ENCODE data around the gene DOCK1.

Gene DOCK1

DNA sequence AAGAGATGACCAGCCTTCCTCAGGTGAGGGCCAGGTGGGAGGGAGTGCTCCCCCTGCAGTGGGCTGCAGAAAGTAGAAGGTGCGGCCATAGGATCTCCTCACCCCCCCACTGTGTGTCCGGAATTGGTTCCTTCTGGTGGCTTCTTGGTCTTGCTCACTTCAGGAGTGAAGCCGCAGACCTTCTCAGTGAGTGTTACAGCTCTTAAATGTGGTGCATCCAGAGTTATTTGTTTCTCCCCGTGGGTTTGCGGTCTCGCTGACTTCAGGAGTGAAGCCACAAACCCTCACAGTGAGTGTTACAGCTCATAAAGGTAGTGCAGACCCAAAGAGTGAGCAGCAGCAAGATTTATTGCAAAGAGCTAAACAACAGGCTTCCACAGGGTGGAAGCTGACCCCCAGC is 553.6 kb downstream of the DOCK1 start:
- no peak for DNase-seq (ENCODE audit: low read depth in 2 of 2)

DNA sequence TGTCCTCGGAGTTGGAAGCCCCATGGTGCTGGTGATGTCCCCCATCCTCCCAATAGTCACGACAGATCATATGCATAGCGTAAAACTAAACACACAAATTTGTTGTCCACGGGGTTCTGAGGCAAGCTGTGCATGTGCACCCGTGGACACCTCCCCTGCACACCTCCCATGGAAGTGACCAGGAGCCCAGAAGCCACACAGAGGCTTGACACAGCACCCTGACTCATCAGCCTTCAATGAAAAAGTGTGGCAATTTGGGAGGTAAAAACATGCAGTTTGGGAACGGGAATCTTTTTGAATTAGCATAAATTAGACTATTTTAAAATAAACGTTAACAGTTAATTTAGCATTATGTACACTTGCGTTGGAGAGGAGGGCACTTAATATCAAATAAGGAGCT is 554.7 kb downstream of the DOCK1 start:
- DNase-seq (ENCODE audit: low read depth in 2 of 2): no peak

DNA sequence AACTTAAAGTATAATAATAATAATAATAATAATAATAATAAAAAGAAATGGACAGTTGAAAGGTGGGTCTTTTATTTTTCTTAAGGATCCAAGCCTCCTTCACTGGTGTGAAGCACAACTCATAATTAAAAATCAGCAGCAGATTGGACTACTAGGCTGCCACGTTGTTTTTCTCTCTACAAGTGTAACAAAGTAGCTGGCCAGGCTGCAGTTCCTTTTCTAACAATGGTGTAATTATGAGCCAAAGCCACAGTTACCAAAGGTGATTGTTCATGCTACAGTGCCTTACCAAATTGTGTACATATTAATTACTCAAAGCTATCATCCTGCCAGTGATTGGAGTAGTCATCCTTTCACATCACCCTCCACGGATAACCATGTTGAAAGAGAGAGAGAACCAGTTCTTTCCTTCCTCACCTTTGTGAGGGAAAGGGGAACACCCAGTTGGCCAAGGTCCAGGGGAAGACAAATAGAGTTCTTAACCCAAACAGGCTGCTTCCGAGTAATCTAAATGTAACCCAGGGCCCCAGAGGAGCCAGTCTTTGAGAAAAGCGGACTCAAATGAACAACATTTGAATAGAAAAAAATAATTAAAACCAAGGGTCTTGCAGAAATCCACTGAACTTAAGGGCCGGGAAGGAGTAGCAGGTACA is 557.5 kb downstream of the DOCK1 start:
- DNase-seq (ENCODE audit: low read depth in 2 of 2): no peak

DNA sequence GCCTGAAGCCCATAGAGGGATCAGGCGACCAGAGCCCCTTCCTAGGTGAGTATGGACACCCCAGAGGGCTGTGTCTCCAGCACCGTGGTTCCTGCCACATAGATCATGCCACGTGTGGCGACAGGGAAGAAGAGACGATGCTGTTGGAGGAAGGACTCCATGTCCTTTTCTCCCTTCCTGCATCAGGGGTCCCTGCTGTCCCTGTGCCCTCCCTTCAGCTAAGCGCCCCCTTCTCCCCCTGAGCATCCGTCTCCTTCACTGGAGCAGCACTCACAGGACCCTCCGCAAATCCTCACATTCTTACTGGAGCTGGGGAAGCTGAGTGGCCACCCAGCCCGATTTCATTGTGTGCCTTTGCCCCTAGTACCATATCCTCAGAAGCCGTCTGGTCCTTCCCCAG is 558.3 kb downstream of the DOCK1 start:
- no peak for DNase-seq (ENCODE audit: low read depth in 2 of 2)

DNA sequence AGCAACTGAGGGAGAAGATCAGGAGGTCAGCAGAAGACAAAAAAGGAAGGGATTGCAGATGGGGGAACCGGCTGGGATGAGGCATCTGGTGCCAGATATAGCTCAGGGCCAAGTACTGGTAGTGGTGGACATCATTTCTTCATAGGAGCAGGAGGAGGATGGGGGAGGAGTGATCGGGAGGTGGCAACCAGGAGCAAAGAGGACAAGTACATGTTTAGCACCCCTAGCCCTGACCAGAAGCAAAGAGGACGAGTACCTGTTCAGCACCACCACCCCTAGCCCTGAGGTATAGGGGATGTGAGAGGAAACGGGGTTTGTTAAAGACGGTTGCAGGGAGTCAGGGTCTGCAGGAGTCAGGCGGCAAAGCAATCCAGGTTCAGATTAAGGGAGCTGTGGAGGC is 559.3 kb downstream of the DOCK1 start:
- DNase-seq (ENCODE audit: low read depth in 2 of 2): no peak

DNA sequence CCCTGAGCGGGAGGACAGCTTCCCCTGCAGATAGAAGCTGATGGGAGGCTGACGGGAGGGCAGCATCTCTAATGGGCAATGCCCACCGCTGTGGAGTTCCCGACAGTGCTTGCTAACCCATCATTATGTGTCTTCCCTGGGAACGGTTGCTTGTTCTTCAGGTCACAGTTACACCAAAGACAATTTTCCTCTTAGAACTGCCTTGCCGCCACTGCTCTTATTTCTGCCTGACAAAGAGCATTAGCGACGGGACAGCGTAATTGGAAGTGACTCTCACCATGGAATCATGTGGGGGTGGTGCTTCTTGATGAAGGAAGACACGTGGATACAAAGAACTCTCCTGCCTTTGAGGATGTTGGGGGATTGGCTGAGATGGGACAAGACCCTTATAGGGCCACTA is 562.6 kb downstream of the DOCK1 start:
- DNase-seq (ENCODE audit: low read depth in 2 of 2): no peak

DNA sequence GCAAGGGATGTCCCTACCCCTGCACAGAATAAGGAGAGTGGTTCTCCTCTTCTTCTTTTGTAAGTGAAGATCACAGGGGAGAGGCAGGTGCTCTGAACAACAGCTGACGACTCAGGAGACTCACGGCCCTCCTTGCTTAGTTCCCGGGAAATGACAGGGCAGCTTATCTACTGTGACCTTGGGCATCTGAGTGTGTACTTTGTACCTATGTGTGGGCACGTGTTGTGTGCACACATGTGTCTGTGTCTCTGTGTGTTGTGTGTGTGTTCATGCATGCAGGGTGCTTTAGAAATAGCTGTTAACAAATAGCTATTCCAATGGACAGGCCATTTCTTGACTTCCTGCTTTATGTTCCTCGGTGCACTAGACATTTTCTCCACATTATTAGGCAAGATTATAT is 563.4 kb downstream of the DOCK1 start:
- DNase-seq (ENCODE audit: low read depth in 2 of 2): no peak

DNA sequence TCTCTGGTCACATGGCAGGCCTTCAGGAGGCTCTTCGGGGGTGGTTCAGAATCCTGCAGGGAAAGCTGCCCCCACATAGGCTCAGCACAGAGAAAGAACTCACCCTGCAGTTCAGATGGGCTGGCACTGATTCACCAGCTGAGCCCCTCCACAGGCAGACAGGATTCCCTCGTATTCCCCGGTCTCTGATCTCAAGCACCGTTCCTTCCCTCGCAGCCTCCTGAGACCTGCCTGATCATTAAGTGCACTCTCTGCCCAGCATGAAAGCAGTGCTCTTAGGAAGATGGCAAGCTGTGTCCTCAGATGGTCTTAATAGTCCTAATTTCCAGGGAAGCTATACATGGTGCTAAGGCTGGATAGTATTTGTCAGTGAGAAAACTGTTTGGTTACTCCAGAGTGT is 565.7 kb downstream of the DOCK1 start:
- DNase-seq (ENCODE audit: low read depth in 2 of 2): no peak

DNA sequence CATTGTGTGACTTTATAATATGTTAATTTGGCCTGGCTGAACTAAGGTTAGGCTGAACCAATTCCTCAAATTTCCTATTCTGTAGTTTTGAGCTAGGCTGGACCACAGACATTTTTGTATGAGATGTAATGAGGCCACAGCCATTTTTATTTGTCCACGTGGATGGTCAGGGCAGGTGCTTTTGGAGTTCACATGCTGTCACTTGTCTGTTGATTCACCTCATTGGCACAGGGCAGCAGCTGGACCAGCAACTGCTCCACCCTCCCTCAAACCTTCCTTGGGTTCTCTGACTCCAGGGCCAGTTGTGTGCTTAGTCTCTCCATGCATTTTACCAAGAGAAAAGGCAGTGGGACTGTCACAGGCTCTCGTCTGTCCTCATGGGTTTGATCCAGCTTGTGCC is 567.7 kb downstream of the DOCK1 start:
- DNase-seq (ENCODE audit: low read depth in 2 of 2): no peak

DNA sequence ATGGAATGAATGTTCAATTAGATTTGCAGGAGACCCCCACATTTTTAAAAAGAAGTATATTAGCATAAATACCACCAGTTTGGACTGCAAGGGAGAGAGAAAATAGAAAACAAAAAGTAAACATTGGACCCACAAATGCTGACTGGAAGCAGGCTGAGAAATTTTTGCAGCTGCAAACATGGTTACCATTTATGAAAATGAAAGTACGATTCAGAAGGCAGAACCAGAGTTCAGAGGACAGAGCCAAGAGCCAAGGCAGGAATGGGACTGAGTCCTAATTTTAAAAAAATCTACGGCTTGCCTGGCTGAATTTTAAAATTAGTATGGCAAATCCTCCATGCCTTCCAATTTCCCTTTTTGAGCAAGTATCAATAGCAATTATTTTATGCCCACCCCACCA is 569.3 kb downstream of the DOCK1 start:
- DNase-seq (ENCODE audit: low read depth in 2 of 2): no peak

DNA sequence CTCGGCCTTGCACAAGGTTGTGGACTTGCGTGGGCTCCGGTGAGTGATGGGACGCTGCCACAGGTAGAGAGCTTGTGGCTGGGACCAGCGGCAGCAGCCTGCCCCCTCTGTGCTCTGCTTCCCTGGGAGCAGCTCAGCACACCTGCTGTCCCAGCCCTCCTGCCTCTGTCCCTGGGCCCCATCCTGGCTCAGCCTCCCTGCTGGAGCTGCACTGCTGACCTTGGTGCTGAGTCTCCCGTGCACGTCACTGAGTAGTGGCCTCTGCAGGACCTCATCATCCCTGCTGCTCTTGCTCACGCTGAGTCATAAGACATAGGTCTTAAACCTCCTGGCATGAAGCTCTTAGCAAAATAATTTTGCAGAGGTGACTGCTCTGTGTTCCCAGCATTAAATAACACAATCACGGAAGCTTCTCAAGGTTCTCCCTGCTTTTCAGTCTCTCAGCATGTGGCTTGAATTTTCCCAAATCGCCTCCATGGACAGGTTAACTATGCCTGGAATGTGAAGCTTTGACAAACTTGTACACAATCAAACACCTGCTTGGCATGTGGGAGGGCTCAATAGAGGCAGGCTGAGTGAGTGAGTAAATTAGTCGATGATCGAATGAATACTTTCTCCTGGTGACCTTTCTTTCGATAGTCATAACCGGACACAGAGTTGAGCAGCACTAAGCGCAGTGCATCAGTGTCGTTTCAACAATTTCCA is 580.1 kb downstream of the DOCK1 start:
- no peak for DNase-seq (ENCODE audit: low read depth in 2 of 2)

DNA sequence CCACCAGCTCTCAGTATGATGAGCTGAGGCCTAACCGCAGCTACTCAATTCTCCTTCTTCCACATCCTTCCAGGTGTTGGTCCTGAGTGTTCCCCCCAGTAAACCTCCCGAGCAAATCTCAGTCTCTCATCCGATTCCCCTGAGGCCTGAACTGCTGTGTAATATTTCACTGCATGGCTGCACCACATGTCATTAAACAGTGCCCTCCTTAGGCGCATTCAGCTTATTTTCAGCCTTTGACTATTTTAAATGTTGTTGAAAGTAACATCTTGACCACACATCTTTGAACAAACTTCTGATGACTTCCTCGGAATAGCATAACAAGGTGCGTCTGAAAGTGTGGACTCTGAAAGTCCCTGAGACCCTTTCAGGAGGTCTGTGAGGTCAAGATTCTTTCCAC is 581.1 kb downstream of the DOCK1 start:
- no peak for DNase-seq (ENCODE audit: low read depth in 2 of 2)

DNA sequence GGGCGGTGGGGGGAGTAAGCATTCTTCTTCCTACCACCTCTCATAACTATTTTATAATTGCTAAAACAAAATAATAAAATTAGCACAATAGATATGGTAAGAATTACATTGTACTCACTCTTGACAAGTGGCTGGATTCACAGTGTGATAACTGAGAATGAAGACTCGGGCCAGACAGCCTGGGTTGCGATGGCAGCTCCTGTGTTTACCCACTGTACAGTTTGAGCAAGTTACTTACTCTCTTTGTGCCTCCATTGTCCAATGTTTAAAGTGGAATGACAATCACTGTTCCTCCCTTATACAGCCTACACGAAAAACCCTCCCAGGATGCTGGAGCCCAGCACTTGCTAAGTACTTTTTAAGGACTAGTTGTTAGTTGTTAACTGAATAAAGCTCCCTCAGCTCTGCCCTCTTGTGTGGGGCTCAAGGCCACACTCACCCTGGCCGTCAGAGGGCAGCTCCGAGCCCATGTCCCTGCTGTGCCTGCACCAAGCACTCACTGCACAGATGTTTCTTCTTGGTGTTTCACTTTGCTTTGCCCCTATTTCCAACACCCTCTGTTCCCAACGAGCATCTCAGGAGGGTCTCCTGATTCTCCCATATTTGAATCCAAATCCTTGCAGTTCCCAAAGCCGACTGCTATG is 587.5 kb downstream of the DOCK1 start:
- no peak for DNase-seq (ENCODE audit: low read depth in 2 of 2)

DNA sequence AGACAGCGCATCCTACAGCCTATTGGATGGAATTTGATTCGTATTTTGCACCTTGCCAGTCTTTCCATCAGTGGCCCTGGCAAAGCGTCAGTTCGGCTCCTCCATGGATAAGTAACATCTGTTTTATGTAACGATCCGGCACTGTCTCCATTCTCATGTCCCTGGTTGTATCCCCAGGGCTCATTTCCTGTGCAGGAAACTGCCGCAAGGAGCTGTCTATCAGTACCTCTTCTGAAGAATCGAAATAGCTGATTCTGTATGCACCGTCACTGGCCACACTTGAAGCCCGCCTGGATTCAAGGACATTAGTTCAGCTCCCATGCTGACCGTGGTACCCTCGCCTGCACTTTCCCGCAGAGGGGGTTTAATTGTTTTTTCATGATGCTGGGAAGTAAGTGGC is 590.8 kb downstream of the DOCK1 start:
- no peak for DNase-seq (ENCODE audit: low read depth in 2 of 2)

DNA sequence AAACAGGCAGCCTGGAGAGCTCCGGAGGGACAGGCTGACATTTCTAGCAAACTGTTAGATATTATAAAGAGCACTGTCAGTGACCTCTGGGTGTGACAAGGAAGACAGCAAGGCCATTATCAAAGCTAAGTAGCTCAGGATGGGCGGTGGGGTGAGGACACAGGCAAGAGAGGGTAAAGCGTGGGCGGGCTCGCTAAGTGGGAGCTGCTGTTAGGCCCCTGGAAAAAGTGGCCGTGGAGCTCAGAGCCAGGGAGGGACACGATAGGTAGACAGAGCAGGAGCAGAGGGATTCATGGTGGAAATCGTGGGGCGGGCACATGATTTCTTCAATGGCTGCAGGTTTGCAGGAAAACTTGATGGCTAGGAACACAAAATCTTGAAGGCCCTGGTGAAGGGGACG is 592.5 kb downstream of the DOCK1 start:
- DNase-seq (ENCODE audit: low read depth in 2 of 2): no peak

DNA sequence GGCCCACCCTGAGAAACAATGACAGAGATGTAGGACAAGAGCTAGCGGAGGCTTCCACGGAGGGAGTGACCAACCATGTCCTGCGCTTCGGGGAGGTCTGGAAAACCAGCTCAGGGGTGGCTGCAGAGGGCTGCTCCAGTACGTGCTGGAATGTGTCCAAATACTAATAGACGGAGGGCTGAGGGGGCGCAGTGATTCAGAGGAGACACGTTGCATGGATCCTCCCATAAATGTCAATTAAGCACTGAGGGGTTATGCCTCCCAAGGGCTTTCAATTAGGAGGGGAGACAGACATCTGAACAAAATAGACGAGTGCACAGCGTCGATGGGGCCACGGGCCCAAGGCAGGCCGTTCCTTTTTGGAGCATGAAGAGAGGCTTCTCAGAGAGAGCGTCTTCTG is 592.9 kb downstream of the DOCK1 start:
- DNase-seq (ENCODE audit: low read depth in 2 of 2): no peak

DNA sequence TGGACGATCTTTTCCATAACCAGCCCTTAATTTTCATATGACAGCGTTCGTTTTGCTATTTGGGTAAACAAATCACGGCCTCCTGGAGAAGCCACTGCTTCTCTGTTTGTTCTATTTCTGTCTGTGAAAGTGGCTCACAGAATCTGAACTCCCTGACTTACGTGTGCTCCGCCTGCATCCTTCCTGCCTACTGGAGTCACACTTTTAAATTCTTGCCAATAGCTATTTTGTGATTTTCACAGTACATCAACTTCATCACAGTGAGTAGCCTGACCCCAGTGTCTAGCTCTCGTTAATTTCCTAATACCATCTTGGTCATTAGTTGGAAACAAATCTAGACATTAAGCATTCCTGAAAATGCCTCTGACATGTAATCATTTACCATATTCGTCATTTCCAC is 594.9 kb downstream of the DOCK1 start:
- DNase-seq (ENCODE audit: low read depth in 2 of 2): no peak

Data from activated CD8-positive, alpha-beta memory T cell treated with anti-CD3 and anti-CD28 coated beads for 4 hours (primary cell).